Raji (cell line): ENCODE data around the gene APOOL.

Experiments used
- POLR2A ChIP-seq: IDR thresholded peaks from 2 replicates; pipeline ENCODE4 v1.6.1; 2011; ENCODE audit warnings: low read depth, low read length, control low read depth; ENCODE audit not compliant: insufficient read depth

APOOL gene, protein sequence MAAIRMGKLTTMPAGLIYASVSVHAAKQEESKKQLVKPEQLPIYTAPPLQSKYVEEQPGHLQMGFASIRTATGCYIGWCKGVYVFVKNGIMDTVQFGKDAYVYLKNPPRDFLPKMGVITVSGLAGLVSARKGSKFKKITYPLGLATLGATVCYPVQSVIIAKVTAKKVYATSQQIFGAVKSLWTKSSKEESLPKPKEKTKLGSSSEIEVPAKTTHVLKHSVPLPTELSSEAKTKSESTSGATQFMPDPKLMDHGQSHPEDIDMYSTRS

DNA sequence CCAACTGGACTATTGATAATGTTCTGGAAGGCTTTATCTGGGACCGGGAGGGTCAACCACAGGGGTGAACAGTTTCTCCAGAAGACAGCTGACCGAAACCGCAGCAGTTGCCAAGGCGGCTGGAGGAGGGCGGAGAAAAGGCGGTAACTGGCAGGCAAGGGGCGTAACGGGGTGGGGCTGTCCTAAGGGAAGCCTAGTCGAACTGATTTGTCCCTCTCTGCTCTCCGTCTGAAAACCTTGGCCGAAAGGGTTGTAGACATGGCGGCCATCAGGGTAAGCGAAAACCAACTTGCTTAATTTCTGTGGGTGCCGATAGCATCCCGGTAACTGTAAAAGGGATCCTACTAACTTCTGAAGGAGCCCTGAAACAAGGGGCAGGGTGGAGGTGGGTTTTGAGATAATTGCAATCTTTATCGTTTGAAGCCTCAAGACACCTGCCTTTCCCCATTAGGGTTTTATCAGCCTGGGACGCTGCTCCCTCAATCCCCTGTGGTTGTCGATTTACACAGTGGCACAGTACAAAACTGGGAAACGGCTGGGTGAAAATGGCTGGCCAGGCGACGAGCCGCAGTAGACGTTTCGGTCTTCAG, at the start of gene APOOL:
APOOL (plus strand) TSS at position 223 of the 590 bp plus-strand sequence; CDS start at position 259, 36 bp downstream.
- TF ChIP-seq POLR2A: peak; percentile 64

DNA sequence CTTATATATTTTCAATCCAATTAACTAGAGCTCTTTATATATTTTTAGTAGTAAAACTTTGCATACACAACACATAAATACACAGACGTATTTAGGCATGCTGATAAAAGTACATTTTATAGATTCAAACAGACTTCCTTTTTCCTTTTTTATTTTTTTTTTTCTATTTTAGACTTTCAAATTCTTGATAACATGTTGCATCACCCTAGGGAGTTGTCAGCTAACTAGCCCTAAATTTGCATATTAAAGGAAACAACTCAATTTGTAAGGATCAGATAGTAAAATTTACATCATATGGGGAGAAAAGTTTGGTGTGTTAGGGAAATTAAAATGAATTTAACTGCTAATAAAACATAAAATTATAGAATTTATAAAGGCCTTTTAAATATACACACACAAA, 47.4 kb upstream of the APOOL start:
- TF ChIP-seq POLR2A: no peak

DNA sequence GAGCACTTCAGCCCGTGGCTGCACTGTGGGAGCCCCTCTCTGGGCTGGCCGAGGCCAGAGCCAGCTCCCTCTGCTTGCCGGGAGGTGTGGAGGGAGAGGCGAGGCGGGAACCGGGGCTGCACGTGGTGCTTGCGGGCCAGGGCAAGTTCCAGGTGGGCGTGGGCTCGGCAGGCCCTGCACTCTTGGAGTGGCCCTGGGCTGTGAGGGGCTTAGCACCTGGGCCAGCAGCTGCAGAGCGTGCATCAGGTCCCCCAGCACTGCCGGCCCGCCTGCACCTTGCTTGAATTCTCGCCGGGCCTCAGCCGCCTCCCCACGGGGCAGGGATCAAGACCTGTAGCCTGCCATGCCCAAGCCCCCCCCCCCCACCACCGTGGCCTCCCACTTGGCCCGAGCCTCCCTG, 28.9 kb upstream of the APOOL start:
- no peak for TF ChIP-seq POLR2A

DNA sequence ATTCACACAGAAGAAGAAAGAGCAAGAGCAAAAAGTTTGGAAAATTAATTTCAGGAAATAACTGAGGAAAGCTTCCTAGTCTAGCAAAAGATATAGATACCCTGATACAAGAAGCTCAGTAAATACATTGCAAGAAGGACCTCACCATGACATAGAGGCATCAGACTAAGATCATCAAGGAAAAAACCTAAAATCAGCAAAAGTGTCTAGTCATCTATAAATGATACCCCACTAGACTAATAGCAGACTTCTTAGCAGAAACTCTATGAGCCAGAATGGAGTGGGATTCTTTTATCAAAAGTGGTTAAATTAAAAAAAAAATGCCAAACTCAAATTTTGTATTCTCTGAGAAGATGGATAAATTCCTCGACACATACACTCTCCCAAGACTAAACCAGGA, 10.5 kb upstream of the APOOL start:
- TF ChIP-seq POLR2A: no peak

DNA sequence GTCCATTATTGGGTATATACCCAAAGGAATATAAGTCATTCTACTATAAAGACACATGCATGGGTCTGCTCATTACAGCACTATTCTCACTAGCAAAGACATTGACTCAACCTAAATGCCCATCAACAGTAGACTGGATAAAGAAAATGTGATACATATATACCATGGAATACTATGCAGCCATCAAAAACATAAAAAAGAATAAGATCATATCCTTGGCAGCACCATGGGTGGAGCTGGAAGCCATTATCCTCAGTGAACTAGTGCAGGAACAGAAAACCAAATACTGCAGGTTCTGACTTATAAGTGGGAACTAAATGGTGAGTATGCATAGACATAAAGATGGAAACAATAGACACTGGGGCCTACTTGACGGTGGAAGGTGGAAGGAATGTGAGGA, 2.3 kb upstream of the APOOL start:
- TF ChIP-seq POLR2A: no peak

DNA sequence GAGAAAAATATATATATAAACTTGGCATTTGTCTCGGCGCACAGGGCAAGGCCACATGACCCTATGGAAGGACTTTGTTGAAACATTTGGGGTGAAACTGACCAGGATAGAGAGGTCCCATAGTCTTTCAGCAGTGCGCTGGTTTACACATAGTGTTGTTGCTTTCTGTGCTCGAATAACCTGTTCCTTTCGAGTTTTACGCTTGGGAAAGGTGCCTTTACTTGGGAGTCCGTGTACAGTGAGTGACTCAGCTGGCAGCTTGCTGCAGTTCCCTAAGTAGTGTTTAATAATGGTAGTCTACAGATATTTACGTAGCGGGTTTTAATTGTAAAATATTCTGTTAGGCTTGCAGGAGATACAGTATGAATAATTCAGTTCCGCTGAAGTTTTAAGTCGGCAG, 578 bp downstream of the APOOL start:
- TF ChIP-seq POLR2A: no peak

DNA sequence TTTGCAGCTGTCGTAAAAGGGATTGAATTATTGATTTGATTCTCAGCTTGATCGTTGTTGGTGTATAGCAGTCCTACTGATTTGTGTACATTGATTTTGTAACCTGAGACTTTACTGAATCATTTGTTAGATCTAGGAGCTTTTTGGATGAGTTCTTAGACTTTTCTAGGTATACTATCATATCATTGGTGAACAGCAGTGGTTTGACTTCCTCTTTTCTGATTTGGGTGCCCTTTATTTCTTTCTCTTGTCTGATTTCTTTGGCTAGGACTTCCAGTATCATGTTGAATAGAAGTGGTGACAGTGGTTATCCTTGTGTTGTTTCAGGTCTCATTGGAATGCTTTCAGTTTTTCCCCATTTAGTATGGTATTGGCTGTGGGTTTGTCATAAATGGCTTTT, 8.4 kb downstream of the APOOL start:
- TF ChIP-seq POLR2A: no peak

DNA sequence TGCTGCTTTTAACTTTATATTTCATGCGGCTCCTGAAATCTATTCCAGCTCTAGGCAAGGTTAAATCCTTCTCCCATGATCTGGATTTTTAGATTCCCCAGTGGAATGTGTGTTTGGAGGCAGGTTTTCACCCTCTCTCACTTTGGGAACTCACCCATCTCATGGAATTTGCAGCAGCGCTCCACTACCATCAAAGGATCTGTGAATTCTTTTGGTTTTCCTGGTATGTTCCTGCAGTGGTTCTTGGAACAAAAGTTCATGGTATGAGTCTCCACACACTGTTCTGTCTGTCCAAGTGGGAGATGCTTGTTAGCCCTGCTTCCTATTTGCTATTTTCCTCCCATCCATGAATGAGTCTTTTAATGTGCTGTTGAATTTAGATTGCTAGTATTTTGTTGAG, 14.0 kb downstream of the APOOL start:
- no peak for TF ChIP-seq POLR2A

DNA sequence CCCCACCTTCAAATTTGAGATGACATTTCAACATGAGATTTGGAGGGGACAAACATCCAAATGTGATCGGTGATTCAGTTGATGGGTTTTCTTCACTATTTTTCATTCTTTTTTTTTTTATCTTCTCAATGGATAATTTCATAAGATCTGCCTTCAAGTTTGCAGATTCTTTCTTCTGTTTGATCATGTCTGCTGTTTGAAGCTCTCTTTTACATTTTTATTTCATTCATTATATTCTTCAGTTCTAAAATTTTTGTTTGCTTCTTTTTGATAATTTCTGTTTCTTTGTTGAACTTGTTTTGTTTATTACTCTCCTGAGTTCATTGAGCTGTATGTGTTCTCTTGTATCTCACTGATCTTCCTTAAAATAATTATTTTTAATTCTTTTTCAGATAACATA, 14.8 kb downstream of the APOOL start:
- TF ChIP-seq POLR2A: no peak

DNA sequence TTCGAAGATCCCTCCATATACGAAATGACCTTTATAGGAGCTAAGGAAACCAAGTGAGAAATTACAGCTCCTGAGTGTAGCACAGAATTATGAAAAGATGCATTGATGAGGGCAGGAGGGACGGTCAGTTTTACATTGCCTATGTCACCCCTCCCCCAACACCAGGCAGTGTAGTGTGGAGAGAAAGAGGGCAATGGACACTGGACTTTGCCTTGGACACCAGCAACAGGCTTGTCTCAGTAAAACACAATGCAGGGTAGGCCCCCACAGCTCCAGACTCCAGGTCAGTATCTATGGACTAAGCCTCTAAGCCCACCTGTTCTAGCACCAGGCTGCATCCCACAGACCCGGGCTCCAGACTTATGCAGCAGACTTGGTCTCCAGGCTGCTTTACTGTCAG, 16.5 kb downstream of the APOOL start:
- TF ChIP-seq POLR2A: no peak

DNA sequence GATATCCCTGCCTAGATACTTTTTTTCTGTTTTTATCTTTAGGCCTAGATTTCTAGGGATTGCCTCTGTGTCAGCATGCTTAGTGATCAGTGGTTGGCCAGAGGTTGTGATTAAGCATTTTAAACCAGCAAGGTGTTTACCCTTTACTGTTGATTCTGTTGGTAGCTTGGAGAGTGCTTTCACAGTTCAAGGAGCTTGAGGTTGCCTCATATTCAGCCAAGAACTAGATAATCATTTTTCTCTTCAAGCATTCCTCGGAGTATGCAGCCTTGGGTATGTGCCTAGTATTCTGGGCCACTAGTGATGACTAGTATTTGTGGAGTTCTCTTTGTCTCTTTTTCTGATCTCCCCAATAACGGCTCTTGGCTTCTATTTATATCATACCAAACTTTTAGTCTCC, 20.4 kb downstream of the APOOL start:
- no peak for TF ChIP-seq POLR2A

DNA sequence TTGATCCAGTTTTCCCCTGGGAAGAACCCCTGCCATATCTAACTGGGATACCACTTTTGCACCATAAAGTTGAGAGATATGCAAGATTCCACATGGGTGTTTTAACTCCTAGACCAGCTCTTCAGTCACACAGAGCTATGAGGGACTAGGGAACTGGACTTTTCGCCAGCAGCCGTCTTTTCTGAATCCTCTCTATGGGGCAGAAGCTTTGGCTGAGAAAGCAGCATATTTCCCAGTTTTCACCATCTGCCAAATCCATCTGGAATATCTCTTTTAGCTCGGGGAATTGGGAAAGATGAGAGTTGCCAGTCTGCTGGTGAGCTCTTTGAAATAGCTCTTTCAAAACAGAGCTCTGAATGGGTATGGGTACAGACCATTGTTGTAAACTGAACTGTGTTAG, 20.9 kb downstream of the APOOL start:
- TF ChIP-seq POLR2A: no peak

DNA sequence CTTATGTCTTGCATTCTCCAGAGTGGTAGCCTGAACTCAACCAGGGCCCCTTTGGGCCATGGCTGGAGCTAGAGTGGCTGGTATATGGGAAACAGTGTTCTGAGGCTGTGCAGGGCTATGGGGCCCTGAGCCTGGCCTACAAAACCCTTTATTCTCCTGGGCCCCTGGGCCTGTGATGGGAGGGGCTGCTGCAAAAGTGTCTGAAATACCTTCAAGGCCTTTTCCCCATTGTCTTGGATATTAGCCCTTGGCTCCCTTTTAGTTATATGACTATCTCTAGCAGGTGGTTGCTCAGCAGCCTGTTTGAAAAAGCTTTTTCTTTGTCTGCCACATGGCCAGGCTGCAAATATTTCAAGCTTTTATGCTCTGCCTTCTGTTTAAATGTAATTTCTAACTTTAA, 22.5 kb downstream of the APOOL start:
- no peak for TF ChIP-seq POLR2A

DNA sequence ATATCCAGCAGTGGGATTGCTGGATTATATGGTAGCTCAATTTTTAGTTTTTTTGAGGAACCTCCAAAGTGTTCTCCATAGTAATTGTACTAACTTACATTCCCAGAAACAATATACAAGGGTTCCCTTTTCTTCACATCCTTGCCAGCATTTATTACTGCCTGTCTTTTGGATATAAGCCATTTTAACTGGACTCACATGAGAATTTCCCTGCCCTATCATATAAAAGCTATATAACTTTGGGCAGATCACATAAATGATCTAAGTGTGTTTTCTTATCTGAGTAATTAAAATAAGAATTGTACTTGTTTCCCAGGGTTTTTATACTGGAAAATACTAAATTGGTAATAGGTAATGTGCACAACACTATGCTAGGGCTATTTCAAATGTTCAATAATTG, 25.4 kb downstream of the APOOL start:
- no peak for TF ChIP-seq POLR2A

DNA sequence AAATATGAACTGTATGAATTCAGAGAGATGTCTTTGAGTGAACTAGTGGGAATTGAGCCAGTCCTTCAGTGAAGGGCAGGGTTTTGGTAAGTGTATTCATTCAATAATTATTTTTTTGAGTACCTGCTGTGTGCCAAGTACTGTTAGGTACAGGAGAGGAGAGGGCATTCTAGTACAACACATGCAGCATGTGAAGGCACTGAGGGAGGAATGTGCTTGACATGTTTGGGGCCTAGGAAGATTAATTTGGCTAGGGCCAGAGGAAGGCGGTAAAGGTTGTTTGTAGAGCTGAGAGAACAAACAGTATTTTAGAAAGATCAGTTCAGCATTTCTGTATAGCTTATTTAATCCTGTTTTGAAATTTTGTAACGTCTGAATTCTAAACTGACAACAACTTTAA, 27.8 kb downstream of the APOOL start:
- no peak for TF ChIP-seq POLR2A

DNA sequence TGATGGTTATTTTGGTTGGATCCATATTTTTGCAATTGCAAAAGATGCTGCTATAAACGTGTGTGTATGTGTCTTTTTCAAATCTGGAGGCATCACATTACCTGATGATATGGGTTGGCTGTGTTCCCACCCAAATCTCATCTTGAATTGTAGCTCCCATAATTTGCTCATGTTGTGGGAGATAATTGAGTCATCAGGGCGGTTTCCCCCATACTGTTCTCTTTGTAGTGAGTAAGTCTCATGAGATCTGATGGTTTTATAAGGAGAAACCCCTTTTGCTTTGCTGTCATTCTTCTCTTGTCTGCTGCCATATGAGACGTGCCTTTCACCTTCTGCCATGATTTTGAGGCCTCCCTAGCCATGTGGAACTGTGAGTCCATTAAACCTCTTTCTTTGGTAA, 33.4 kb downstream of the APOOL start:
- no peak for TF ChIP-seq POLR2A

DNA sequence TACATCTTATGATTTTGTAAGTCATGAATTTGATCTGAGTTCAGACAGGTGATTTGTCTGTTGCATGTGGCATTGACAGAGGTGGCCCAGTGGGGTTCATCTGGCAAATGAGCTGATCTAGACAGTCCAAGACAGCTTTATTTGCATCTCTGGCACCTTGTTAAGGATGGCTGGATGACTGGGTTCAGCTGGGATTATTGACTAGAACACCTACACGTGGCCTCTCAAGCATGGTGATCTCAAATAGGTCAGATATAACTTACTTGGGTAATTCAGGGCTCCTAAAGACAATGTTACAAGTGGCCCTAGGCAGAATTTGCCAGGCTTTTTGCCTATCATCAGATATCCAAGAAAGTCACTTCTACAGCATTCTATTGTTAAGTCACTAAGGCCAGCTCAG, 48.0 kb downstream of the APOOL start:
- TF ChIP-seq POLR2A: no peak
